ENCODE measurements around the gene NUP188. TPM values are rescaled to one million over a fixed set of nuclear protein-coding genes. Genes with fewer than 3 reads are reported as not detected.

NUP188 gene
- total and polyA plus RNA-seq, 2 of the 13 experiments (the other 11 are each of a cell fraction or from before 2014, with no cell fraction given), result 28.0 to 38.5 TPM

DNA sequence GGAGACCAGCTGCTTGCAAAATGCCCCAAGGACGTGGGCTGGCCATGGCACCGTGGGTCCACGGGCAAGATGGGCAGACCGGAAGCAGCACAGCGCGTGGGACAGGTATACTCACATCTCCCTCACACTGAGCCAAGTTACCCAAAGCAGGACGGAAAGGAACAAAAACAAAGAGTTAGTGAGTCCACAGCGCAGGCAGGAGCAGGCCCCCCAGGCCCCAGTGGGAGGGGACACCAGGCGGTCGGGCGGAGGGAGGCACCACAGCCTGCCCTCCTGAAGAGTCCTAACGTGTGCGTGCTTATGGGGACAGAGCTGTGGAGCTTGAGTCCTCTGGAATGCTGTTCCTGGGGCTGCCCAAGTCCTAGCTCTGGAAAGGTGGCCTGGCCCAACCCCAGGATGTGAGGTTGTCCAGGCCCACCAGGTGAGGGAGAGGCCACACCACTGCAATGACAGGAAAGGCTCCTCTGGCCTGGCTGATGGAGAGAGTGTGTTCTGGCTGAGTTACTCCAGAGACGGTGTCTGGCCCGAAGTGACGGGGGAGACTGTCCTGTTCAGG is 65.5 kb downstream of the NUP188 start:
- H3K36me3 ChIP-seq (replicated peaks in 1 of 2; ENCODE audit: control insufficient read depth in 1 of 2, insufficient read depth in 2 of 2, low read length in 2 of 2), result peaks cover 10 to 21% of the 10 kb centered on the region in 2 experiments; a peak in 4 of 5 replicates
- DNase-seq (ENCODE audit: low spot score) (no peak), FAIRE-seq (no peak), ATAC-seq (no peak)
- no peak overlapping the region for H3K4me3 ChIP-seq (replicated peaks in 1 of 3; ENCODE audit: insufficient read depth in 1 of 3, low read depth in 2 of 3, low read length in 3 of 3)
- H3K9me3 ChIP-seq (ENCODE audit: low read length), result no peaks in the 10 kb centered on the region
- TF ChIP-seq, protein P1, sequence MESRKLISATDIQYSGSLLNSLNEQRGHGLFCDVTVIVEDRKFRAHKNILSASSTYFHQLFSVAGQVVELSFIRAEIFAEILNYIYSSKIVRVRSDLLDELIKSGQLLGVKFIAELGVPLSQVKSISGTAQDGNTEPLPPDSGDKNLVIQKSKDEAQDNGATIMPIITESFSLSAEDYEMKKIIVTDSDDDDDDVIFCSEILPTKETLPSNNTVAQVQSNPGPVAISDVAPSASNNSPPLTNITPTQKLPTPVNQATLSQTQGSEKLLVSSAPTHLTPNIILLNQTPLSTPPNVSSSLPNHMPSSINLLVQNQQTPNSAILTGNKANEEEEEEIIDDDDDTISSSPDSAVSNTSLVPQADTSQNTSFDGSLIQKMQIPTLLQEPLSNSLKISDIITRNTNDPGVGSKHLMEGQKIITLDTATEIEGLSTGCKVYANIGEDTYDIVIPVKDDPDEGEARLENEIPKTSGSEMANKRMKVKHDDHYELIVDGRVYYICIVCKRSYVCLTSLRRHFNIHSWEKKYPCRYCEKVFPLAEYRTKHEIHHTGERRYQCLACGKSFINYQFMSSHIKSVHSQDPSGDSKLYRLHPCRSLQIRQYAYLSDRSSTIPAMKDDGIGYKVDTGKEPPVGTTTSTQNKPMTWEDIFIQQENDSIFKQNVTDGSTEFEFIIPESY (CRISPR knock-in tag; IDR thresholded peaks at IDR 0.05), result no peak
- no peak for TF ChIP-seq HES4 (CRISPR knock-in tag; IDR thresholded peaks at IDR 0.05; ENCODE audit: borderline replicate concordance)
- TF ChIP-seq, protein P2, sequence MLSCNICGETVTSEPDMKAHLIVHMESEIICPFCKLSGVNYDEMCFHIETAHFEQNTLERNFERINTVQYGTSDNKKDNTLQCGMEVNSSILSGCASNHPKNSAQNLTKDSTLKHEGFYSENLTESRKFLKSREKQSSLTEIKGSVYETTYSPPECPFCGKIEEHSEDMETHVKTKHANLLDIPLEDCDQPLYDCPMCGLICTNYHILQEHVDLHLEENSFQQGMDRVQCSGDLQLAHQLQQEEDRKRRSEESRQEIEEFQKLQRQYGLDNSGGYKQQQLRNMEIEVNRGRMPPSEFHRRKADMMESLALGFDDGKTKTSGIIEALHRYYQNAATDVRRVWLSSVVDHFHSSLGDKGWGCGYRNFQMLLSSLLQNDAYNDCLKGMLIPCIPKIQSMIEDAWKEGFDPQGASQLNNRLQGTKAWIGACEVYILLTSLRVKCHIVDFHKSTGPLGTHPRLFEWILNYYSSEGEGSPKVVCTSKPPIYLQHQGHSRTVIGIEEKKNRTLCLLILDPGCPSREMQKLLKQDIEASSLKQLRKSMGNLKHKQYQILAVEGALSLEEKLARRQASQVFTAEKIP (CRISPR knock-in tag; IDR thresholded peaks at IDR 0.05; ENCODE audit: borderline replicate concordance), result no peak
- TF ChIP-seq, protein P3, sequence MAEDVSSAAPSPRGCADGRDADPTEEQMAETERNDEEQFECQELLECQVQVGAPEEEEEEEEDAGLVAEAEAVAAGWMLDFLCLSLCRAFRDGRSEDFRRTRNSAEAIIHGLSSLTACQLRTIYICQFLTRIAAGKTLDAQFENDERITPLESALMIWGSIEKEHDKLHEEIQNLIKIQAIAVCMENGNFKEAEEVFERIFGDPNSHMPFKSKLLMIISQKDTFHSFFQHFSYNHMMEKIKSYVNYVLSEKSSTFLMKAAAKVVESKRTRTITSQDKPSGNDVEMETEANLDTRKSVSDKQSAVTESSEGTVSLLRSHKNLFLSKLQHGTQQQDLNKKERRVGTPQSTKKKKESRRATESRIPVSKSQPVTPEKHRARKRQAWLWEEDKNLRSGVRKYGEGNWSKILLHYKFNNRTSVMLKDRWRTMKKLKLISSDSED (CRISPR knock-in tag; IDR thresholded peaks at IDR 0.05), result no peak
- TF ChIP-seq, protein P4, sequence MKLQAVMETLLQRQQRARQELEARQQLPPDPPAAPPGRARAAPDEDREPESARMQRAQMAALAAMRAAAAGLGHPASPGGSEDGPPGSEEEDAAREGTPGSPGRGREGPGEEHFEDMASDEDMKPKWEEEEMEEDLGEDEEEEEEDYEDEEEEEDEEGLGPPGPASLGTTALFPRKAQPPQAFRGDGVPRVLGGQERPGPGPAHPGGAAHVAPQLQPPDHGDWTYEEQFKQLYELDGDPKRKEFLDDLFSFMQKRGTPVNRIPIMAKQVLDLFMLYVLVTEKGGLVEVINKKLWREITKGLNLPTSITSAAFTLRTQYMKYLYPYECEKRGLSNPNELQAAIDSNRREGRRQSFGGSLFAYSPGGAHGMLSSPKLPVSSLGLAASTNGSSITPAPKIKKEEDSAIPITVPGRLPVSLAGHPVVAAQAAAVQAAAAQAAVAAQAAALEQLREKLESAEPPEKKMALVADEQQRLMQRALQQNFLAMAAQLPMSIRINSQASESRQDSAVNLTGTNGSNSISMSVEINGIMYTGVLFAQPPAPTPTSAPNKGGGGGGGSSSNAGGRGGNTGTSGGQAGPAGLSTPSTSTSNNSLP (IDR thresholded peaks at IDR 0.05; ENCODE audit: low read depth, low read length), result no peak
- intact Hi-C loops (cut with micrococcal nuclease; ENCODE audit: unreplicated experiment) (no loop called here), in situ Hi-C loops (cut with HindIII; ENCODE audit: extremely low pct_ligation_motif_present, low pct_unique_long_range_greater_than_20kb) (no loop called here)
- no peaks in the 10 kb centered on the region for H3K27me3 ChIP-seq (ENCODE audit: control insufficient read depth in 1 of 2, insufficient read depth in 2 of 2, low read length in 2 of 2)
- no TSS peak for BruUV-seq (replicated peaks)
- H2AFZ ChIP-seq (ENCODE audit: low read length), result no peak overlapping the region
- no peaks in the 10 kb centered on the region for H3K79me2 ChIP-seq (ENCODE audit: insufficient read depth, low read length)
- CTCF ChIA-PET (ENCODE audit: low intra/inter-chr PET ratio, low total read pairs), result no interaction called here
- 96% methylated on average over 16 of the region's 16 CpGs for WGBS (ENCODE audit: low lambda C conversion rate)
- POLR2A ChIA-PET, result no interaction called here
- no peak overlapping the region for H3K4me2 ChIP-seq (ENCODE audit: low read depth, low read length)
- no peak overlapping the region for H3K9ac ChIP-seq (ENCODE audit: insufficient read depth, low read depth, low read length)
- no peaks in the 10 kb centered on the region for H4K20me1 ChIP-seq (ENCODE audit: insufficient read depth, low read length)
- no peaks in the 10 kb centered on the region for H3K4me1 ChIP-seq (ENCODE audit: insufficient read depth, low read length)
- H3K27ac ChIP-seq (ENCODE audit: extremely low read length, insufficient read depth, low read length), result no peak overlapping the region

Measured in HepG2 (cell line).